Epithelial cell of proximal tubule (primary cell): ENCODE results near the gene STXBP2. TPM values are rescaled to one million over a fixed set of nuclear protein-coding genes. Genes with fewer than 3 reads are reported as not detected.
A peak's percentile ranks its signal among the peaks of the same experiment; 100 is the strongest.

Experiments
- DNase-seq: peaks from one replicate; pipeline ENCODE4 v3.0.0-alpha.2; 2011; ENCODE audit warnings: low read depth
- H3K4me3 ChIP-seq: 2 replicates; pipeline ENCODE4 v1.5.1; 2011; ENCODE audit warnings: low read depth, mild to moderate bottlenecking, low read length
- CTCF ChIP-seq: conservative IDR thresholded peaks from 2 replicates; pipeline ENCODE4 v1.5.1; 2012; ENCODE audit warnings: low read depth, mild to moderate bottlenecking, low read length
- total RNA-seq: library from RNA; depleted of rRNA; stranded (reverse); fragments of >200 nt; gene quantifications from 2 replicates; pipeline ENCODE4 v1.2.3, GENCODE V29; 2015

The STXBP2 gene
- total RNA-seq: 49.4 and 51.2 TPM in 2 replicates

- H3K4me3 ChIP-seq: peak within 1 kb of the TSS; percentile 96
- no peak for TF ChIP-seq CTCF
- no peak for DNase-seq
Observed at GRCh38 chr19:7636691-7637373, at the start of gene STXBP2. Gene STXBP2, plus strand, starts transcription at chr19:7637110. Its CDS starts 40 bp downstream, at chr19:7637150.

- H3K4me3 ChIP-seq: no peak overlapping the region
- TF ChIP-seq CTCF: no peak
- no peak for DNase-seq
Observed at GRCh38 chr19:7589822-7590221, 47.1 kb upstream of the STXBP2 start.

GRCh38 chr19:7590256-7590655 is 46.7 kb upstream of the STXBP2 start:
- H3K4me3 ChIP-seq: no peak overlapping the region
- DNase-seq: no peak
- TF ChIP-seq CTCF: no peak

GRCh38 chr19:7595466-7596133 is 41.3 kb upstream of the STXBP2 start, which contains the start of gene CAMSAP3:
Gene CAMSAP3, plus strand, starts transcription at chr19:7595863. Its CDS starts 140 bp downstream, at chr19:7596003.
- no peak for DNase-seq
- TF ChIP-seq CTCF: no peak
- peak within 1 kb of the TSS; percentile 61 for H3K4me3 ChIP-seq

- peak overlapping the region; percentile 61 for H3K4me3 ChIP-seq
- no peak for DNase-seq
- peak; percentile 9 for TF ChIP-seq CTCF
Observed at GRCh38 chr19:7596211-7596937, 40.5 kb upstream of the STXBP2 start.

GRCh38 chr19:7597689-7598088 is 39.2 kb upstream of the STXBP2 start:
- peak; percentile 7 for TF ChIP-seq CTCF
- no peak overlapping the region for H3K4me3 ChIP-seq
- no peak for DNase-seq
